Measurements from ENCODE around the gene YKT6. TPM values are rescaled to one million over a fixed set of nuclear protein-coding genes. Genes with fewer than 3 reads are reported as not detected.
"Not testable (repeated sequence)": the region's sequence is repeated elsewhere in the genome, so short reads cannot be mapped to it uniquely, and the experiment has no call there.

The YKT6 gene
- total RNA-seq, 1 donor from 2014 or later, result 131 TPM

GRCh38 chr7:44163591-44163990 is 37.2 kb upstream of the YKT6 start:
- no peak overlapping the region for H3K4me3 Mint-ChIP-seq (ENCODE audit: unreplicated experiment)
- no peaks in the 10 kb centered on the region for H3K36me3 Mint-ChIP-seq (ENCODE audit: low read depth)
- H3K9me3 Mint-ChIP-seq (ENCODE audit: low read depth), result no peaks in the 10 kb centered on the region
- H3K4me1 Mint-ChIP-seq (ENCODE audit: low read depth), result peaks cover 27% of the 10 kb centered on the region
- H3K27ac Mint-ChIP-seq (ENCODE audit: unreplicated experiment), result peak overlapping the region; percentile 75
- peaks cover 6% of the 10 kb centered on the region for H3K27me3 Mint-ChIP-seq (ENCODE audit: low read depth)
- no peak for TF ChIP-seq CTCF (IDR thresholded peaks at IDR 0.05)
- DNase-seq (ENCODE audit: low spot score), result no peak

- Mint-ChIP-seq H3K27me3 (ENCODE audit: low read depth) (peaks cover 6% of the 10 kb centered on the region), H3K4me1 (ENCODE audit: low read depth) (peaks cover 19% of the 10 kb centered on the region), H3K36me3 (ENCODE audit: low read depth) (peaks cover 3% of the 10 kb centered on the region), H3K9me3 (ENCODE audit: low read depth) (peaks cover 5% of the 10 kb centered on the region), H3K27ac (ENCODE audit: unreplicated experiment) (no peak overlapping the region), H3K4me3 (ENCODE audit: unreplicated experiment) (no peak overlapping the region)
- TF ChIP-seq CTCF (IDR thresholded peaks at IDR 0.05), result no peak
- no peak for DNase-seq (ENCODE audit: low spot score)
These were observed 32.9 kb upstream of the YKT6 start for GRCh38 chr7:44167920-44168319.

GRCh38 chr7:44171901-44172300 is 28.9 kb upstream of the YKT6 start:
- H3K4me3 Mint-ChIP-seq (ENCODE audit: unreplicated experiment); H3K27me3 Mint-ChIP-seq (ENCODE audit: low read depth); DNase-seq (ENCODE audit: low spot score); H3K27ac Mint-ChIP-seq (ENCODE audit: unreplicated experiment); H3K4me1 Mint-ChIP-seq (ENCODE audit: low read depth); H3K36me3 Mint-ChIP-seq (ENCODE audit: low read depth): not testable (repeated sequence)
- peaks cover 14% of the 10 kb centered on the region for H3K9me3 Mint-ChIP-seq (ENCODE audit: low read depth)

- H3K4me1 Mint-ChIP-seq (ENCODE audit: low read depth), result peaks cover 3% of the 10 kb centered on the region
- no peak for TF ChIP-seq CTCF (IDR thresholded peaks at IDR 0.05)
- no peak for DNase-seq (ENCODE audit: low spot score)
- H3K9me3 Mint-ChIP-seq (ENCODE audit: low read depth), result peaks cover 14% of the 10 kb centered on the region
- H3K36me3 Mint-ChIP-seq (ENCODE audit: low read depth), result peaks cover 3% of the 10 kb centered on the region
- H3K27ac Mint-ChIP-seq (ENCODE audit: unreplicated experiment), result no peak overlapping the region
- H3K27me3 Mint-ChIP-seq (ENCODE audit: low read depth), result peaks cover 3% of the 10 kb centered on the region
- H3K4me3 Mint-ChIP-seq (ENCODE audit: unreplicated experiment), result no peak overlapping the region
These were observed 28.4 kb upstream of the YKT6 start for GRCh38 chr7:44172352-44172751.

GRCh38 chr7:44172803-44173424 is 27.9 kb upstream of the YKT6 start:
- peaks cover 3% of the 10 kb centered on the region for H3K36me3 Mint-ChIP-seq (ENCODE audit: low read depth)
- H3K9me3 Mint-ChIP-seq (ENCODE audit: low read depth), result peaks cover 14% of the 10 kb centered on the region
- H3K27me3 Mint-ChIP-seq (ENCODE audit: low read depth), result no peaks in the 10 kb centered on the region
- H3K4me3 Mint-ChIP-seq (ENCODE audit: unreplicated experiment), result no peak overlapping the region
- no peak overlapping the region for H3K27ac Mint-ChIP-seq (ENCODE audit: unreplicated experiment)
- TF ChIP-seq CTCF (IDR thresholded peaks at IDR 0.05), result no peak
- DNase-seq (ENCODE audit: low spot score), result no peak
- peaks cover 9% of the 10 kb centered on the region for H3K4me1 Mint-ChIP-seq (ENCODE audit: low read depth)
